GM18951 (cell line): ENCODE data around the gene PDS5B.

Experiments used
- POLR2A ChIP-seq: IDR thresholded peaks from 4 replicates; pipeline ENCODE4 v1.6.1; 2011; ENCODE audit warnings: mild to moderate bottlenecking; ENCODE audit not compliant: insufficient read length, insufficient read depth; ENCODE audit errors: extremely low read depth
- in situ Hi-C: fragments of 300-500 bp; cut with MboI; formaldehyde crosslinking; loops from one replicate; pipeline ENCODE4 v1.12.0; 2022; ENCODE audit warnings: low sequenced_read_pairs, mixed read lengths, inconsistent platforms; ENCODE audit not compliant: unreplicated experiment

PDS5B gene

GRCh38 chr13:32610538-32610937 lies 24.3 kb downstream of the PDS5B start:
- in situ Hi-C loops: no loop called here
- TF ChIP-seq POLR2A: no peak

- no peak for TF ChIP-seq POLR2A
Measured at GRCh38 chr13:32610977-32611376, 24.7 kb downstream of the PDS5B start.

GRCh38 chr13:32616883-32617511 lies 30.7 kb downstream of the PDS5B start:
- TF ChIP-seq POLR2A: no peak
- in situ Hi-C loops: no loop called here

More at GRCh38 chr13:32610977-32611376, 24.7 kb downstream of the PDS5B start:
- in situ Hi-C loops: no loop called here

GRCh38 chr13:32622827-32623226 lies 36.6 kb downstream of the PDS5B start:
- no peak for TF ChIP-seq POLR2A
- in situ Hi-C loops: no loop called here

- in situ Hi-C loops: no loop called here
- no peak for TF ChIP-seq POLR2A
Measured at GRCh38 chr13:32624441-32624840, 38.2 kb downstream of the PDS5B start.

GRCh38 chr13:32627793-32628192 lies 41.5 kb downstream of the PDS5B start:
- in situ Hi-C loops: no loop called here

GRCh38 chr13:32629313-32629712 lies 43.1 kb downstream of the PDS5B start:
- in situ Hi-C loops: no loop called here

More at GRCh38 chr13:32627793-32628192, 41.5 kb downstream of the PDS5B start:
- TF ChIP-seq POLR2A: no peak

GRCh38 chr13:32629866-32630265 lies 43.6 kb downstream of the PDS5B start:
- in situ Hi-C loops: no loop called here
- TF ChIP-seq POLR2A: no peak

More at GRCh38 chr13:32629313-32629712, 43.1 kb downstream of the PDS5B start:
- no peak for TF ChIP-seq POLR2A

- in situ Hi-C loops: no loop called here
- no peak for TF ChIP-seq POLR2A
Measured at GRCh38 chr13:32632343-32632909, 46.2 kb downstream of the PDS5B start.

- in situ Hi-C loops: no loop called here
- no peak for TF ChIP-seq POLR2A
Measured at GRCh38 chr13:32636711-32637110, 50.5 kb downstream of the PDS5B start.

- in situ Hi-C loops: no loop called here
Measured at GRCh38 chr13:32638739-32639138, 52.5 kb downstream of the PDS5B start.

GRCh38 chr13:32639502-32640105 lies 53.4 kb downstream of the PDS5B start:
- no peak for TF ChIP-seq POLR2A
- in situ Hi-C loops: no loop called here

More at GRCh38 chr13:32638739-32639138, 52.5 kb downstream of the PDS5B start:
- TF ChIP-seq POLR2A: no peak

GRCh38 chr13:32642316-32642715 lies 56.1 kb downstream of the PDS5B start:
- in situ Hi-C loops: no loop called here
- no peak for TF ChIP-seq POLR2A

- no peak for TF ChIP-seq POLR2A
- in situ Hi-C loops: no loop called here
Measured at GRCh38 chr13:32642858-32643257, 56.6 kb downstream of the PDS5B start.

- TF ChIP-seq POLR2A: no peak
- in situ Hi-C loops: no loop called here
Measured at GRCh38 chr13:32645854-32646253, 59.6 kb downstream of the PDS5B start.
